GM20000 (cell line): Measurements from ENCODE around the gene POLR3G.

Experiments
- DNase-seq: peaks from one replicate; pipeline ENCODE4 v3.0.0; 2012; ENCODE audit warnings: low spot score
- CTCF ChIP-seq: IDR thresholded peaks from 2 replicates; pipeline ENCODE4 v1.5.1; 2012; ENCODE audit warnings: mild to moderate bottlenecking, control low read depth; ENCODE audit errors: extremely low read depth, missing control alignments

Gene POLR3G

GRCh38 chr5:90472783-90473395, 1.8 kb upstream of the POLR3G start:
- TF ChIP-seq CTCF: no peak
- peak; percentile 13 for DNase-seq

- peak; percentile 25 for DNase-seq
- TF ChIP-seq CTCF: no peak
These were observed 1.0 kb upstream of the POLR3G start for GRCh38 chr5:90473396-90474234.

GRCh38 chr5:90475436-90475980, 844 bp downstream of the POLR3G start:
- TF ChIP-seq CTCF: no peak

GRCh38 chr5:90476391-90476790, 1.7 kb downstream of the POLR3G start:
- TF ChIP-seq CTCF: no peak
- no peak for DNase-seq

More at GRCh38 chr5:90475436-90475980, 844 bp downstream of the POLR3G start:
- DNase-seq: no peak

GRCh38 chr5:90477073-90477472, 2.4 kb downstream of the POLR3G start:
- no peak for DNase-seq
- no peak for TF ChIP-seq CTCF

GRCh38 chr5:90477621-90478215, 3.1 kb downstream of the POLR3G start:
- TF ChIP-seq CTCF: no peak
- no peak for DNase-seq

- TF ChIP-seq CTCF: no peak
These were observed 5.1 kb downstream of the POLR3G start for GRCh38 chr5:90479611-90480385.

More at GRCh38 chr5:90479611-90480385, 5.1 kb downstream of the POLR3G start:
- DNase-seq: no peak
